Stimulated activated CD4-positive, alpha-beta T cell treated with anti-CD3 and anti-CD28 coated beads, Interleukin-4, amount 100 ng/mL, for 24 hours (primary cell): ENCODE data around the gene IMPA2.
A peak's percentile ranks its signal among the peaks of the same experiment; 100 is the strongest.
"Not testable (repeated sequence)": the region's sequence is repeated elsewhere in the genome, so short reads cannot be mapped to it uniquely, and the experiment has no call there.

Experiments used
- DNase-seq: peaks from one replicate; pipeline ENCODE4 v3.0.0-alpha.2; 2020

IMPA2 gene

DNA sequence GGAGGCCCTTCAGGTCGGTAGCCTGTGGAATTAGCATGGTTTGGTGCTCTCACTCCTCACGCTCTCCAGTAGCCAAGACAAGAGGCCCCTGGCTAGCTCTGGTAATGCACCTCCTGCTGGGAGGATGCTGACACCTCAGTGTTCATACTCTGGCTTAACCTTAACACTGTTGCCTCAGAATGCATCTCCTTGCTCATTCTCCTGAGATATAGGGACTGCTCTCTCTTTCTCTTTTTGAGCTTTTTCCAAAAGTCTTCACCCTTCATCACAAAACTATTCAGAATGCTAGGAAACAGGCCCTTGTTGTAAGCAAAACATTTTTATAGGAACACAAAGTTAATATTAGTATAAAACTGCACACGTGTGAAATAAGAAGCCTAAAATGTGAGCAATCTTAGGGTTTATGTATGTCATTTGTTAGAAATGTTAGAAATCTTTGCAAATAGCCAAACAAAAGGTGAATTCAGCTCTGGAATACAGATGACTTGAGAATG is 17.3 kb upstream of the IMPA2 start:
- no peak for DNase-seq

GRCh38 chr18:11969904-11970835 is 11.1 kb upstream of the IMPA2 start:
- no peak for DNase-seq

GRCh38 chr18:11970836-11971226 is 10.5 kb upstream of the IMPA2 start:
- not testable (repeated sequence) for DNase-seq

DNA sequence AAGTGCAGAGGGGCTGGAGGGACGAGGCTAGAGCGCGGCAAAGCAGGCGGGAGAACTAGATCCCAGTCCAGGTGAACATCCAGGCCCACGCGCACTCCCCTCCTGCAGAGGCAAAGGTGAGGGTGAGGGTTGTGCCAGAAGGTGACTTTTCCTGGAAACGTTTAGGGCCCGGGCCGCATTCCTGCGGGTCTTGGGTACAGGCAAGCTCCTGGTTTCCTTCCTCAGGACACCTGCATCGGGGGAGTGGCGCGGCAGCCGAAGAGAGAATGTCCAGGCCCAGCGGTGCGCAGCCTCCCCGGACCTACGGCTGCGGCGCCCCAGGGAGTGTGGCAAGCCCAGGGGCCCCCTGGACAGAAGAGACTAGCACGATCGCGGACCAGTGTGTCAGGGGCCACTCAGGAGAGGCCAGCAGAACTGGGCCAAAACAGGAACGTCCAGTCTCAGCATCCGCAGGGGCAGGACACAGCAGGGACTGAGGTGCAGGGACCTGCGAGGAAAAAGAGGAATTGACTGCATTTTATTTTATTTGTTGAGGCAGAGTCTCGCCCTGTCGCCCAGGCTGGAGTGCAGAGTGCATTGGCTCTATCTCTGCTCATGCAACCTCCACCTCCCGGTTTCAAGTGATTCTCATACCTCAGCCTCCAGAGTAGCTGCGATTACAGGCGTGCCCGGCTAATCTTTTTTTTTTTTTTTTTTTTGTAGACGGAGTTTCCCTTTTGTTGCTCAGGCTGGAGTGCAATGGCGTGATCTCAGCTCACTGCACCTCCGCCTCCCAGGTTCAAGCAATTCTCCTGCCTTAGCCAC is 8.7 kb upstream of the IMPA2 start:
- DNase-seq: no peak

GRCh38 chr18:11974741-11975325 is 6.5 kb upstream of the IMPA2 start:
- DNase-seq: no peak

GRCh38 chr18:11975723-11976122 is 5.6 kb upstream of the IMPA2 start:
- DNase-seq: no peak

DNA sequence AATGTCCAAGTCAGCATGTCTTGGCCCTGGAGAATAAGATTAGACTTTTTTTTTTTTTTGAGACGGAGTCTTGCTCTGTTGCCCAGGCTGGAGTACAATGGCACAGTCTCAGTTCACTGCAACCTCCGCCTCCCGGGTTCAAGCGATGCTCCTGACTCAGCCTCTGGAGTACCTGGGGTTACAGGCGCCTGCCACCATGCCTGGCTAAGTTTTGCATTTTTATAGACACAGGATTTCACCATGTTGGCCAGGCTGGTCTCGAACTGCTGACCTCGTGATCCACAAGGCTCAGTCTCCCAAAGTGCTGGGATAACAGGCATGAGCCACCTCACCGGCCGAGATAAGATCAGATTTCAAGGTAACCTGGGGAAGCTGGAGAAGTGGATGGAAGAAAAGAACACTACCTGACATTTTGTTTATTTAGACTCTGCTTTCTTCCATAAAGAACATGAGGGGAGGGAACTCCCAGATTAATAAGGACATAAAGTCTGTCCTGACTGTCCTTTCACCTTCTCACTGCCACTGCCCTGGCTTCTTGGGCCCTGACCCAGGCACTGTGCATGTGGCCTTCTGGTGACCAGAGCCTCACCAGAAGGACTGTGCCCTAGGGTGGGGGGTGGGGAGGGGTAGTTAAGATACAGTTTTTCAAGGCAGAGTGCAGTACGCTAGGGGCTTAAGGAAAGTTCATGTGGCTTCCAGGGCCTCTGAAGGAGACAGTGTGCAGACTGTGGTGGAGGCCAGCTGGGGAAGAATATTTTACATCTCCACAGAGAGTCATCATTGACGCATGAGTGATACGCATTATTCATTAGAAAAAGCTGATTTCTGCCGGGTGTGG is 4.8 kb upstream of the IMPA2 start:
- no peak for DNase-seq

- DNase-seq: no peak
Measured at GRCh38 chr18:11977153-11977466, 4.2 kb upstream of the IMPA2 start.

DNA sequence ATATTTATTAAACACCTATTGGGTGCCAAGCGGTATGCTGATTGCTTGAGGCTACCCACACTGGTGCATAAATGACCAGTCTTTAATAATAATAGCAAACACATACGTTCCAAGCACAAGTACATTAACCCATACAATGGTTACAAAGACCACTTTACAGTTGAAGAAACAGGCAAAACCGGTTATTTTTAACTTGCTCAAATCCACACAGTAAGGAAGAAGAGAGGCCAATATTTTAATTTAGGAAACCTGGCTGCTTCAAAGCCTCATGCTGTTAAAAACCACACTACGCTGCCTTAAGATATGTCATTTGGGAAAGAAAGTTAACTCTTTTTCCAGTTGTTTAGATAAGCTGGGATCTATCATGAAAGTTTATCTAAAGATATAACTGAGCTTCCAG is 2.4 kb upstream of the IMPA2 start:
- DNase-seq: no peak

GRCh38 chr18:11980163-11980493 is 1.2 kb upstream of the IMPA2 start:
- DNase-seq: no peak

DNA sequence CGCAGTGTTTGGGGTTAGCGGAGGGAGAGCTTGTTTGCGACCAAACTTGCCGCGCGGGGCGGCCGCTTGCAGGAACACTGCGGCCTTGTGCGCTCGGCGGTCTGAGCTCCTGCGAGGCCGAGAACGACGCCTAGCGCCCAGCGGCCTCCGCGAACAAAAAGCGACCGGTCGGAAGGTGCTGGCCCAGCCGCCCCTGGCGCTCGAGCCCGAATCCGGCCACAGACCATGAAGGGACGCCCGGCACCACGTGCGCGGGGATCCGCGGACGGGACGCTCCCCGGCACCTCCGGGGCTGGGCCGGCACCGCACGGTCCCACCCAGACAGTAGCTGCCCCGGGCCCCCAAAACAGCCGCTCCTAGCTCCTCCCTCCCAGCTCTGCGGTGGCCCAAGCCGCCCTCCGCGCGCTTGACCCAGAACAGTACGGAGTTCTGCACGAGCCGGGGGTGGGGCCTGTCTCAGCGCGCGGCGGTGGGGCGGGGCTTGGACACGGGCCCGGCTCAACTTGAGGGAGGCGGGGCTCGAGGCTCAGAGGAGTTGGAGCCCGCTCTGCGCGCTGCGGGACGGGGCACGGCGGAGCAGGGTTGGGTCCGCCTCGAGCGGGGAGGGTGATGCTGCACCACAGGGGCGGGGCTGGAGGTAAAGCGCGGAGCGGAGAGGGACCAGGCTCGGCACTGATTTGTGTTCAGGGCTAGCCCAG is 664 bp upstream of the IMPA2 start:
- peak; percentile 98 for DNase-seq

GRCh38 chr18:11981543-11982366 is 448 bp downstream of the IMPA2 start:
- DNase-seq: peak; percentile 9

GRCh38 chr18:11982981-11983380 is 1.7 kb downstream of the IMPA2 start:
- no peak for DNase-seq

DNA sequence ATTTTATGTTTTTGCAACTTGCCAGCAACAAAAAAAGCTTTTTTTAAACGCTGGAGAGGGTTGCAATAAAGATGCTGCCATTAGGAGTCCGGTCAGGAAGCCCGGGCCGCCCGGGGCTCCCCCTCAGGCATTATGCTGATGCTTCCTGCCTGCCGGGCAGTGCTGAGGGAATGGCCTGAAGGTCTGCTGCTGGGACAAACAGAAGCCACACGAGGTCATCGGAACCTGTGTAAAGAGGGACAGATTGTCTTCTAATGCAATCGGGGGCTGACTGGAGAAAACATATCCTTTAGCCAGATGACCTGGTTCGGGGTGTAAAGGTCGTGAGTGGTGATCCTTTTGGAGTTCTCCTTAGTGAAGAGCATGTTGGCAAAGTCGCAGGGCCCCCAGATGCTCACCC is 2.3 kb downstream of the IMPA2 start:
- no peak for DNase-seq

GRCh38 chr18:11984091-11984490 is 2.8 kb downstream of the IMPA2 start:
- DNase-seq: no peak

DNA sequence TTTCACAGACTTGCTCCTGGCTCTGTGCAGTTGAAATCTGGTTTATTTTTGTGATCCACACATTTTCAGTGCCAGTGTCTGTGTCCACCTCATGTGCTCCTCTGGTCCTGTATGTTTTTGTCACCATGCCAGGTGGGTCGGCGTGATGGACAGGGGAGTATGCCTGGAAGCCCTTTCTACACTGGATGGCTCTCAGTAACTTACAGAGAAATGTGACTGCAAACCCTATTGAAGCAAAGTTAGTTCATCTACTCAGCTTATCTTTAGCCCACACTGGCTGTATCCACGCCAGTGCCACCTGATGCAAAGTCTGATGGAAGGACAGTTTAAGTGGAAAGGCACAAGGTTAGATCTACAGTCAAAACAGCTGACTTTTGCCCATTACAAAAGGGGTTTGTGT is 4.3 kb downstream of the IMPA2 start:
- no peak for DNase-seq

- no peak for DNase-seq
Measured at GRCh38 chr18:11986061-11986460, 4.8 kb downstream of the IMPA2 start.

DNA sequence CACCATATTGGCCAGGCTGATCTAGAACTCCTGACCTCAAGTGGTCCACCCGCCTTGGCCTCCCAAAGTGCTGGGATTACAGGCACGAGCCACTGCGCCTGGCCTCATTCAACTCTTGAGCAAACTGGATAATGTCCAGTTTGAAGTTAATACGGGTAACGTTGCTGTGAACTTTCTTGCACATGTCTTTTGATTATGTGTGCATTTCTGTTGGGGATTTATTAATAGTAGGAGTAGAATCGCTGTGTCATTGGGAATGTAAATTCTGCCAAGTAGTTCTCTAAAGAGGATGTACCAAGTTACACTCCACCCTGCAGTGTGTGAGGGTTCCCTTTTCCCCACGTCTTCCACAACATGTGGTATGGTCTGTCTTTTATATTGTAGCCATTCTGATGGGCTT is 6.2 kb downstream of the IMPA2 start:
- DNase-seq: no peak

DNA sequence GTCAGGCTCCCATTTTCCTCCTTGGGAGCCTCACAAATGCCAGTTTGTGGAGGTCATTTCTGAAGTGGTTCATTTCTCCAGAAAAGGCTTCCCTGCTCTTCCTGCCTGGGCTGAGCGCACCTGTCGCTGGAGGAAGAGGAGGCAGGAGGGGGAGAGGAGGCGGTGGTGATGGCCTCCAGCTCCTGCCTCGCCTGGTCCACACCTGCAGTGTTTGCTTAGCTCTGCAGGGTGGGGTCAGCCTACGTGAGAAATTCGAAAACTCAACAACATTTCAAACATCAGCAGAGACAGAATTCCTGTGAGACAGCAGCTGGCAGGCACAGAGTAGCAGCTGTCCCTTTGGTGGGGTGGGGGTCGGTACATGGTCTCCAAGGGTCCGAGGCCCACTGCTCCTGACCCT is 7.9 kb downstream of the IMPA2 start:
- no peak for DNase-seq

- no peak for DNase-seq
Measured at GRCh38 chr18:11989966-11990380, 8.7 kb downstream of the IMPA2 start.

GRCh38 chr18:11990539-11990938 is 9.2 kb downstream of the IMPA2 start:
- DNase-seq: no peak
